Endothelial cell of umbilical vein (primary cell): Measurements from ENCODE around the gene LGI1.

ENCODE experiments used
- FOS ChIP-seq: IDR thresholded peaks from 2 replicates; pipeline ENCODE4 v1.6.1; 2011; ENCODE audit warnings: mild to moderate bottlenecking, low read length, moderate library complexity, borderline replicate concordance; ENCODE audit not compliant: insufficient read depth
- TF ChIP-seq, protein P1 (sequence below), 2 donors: IDR thresholded peaks; 1 replicate in 1 of 2; 2 replicates in 1 of 2; pipeline ENCODE4 v1.5.1; 2011; ENCODE audit warnings: low read length in 2 of 2, mild to moderate bottlenecking in 2 of 2, moderate library complexity in 2 of 2, control low read depth in 1 of 2, inconsistent platforms in 1 of 2, low read depth in 1 of 2; ENCODE audit not compliant: insufficient read depth in 1 of 2; ENCODE audit errors: extremely low read depth in 1 of 2
- TF ChIP-seq, protein P2 (sequence below): IDR thresholded peaks from 2 replicates; pipeline ENCODE4 v1.6.1; 2011; ENCODE audit not compliant: insufficient read depth, insufficient read length

DNA sequence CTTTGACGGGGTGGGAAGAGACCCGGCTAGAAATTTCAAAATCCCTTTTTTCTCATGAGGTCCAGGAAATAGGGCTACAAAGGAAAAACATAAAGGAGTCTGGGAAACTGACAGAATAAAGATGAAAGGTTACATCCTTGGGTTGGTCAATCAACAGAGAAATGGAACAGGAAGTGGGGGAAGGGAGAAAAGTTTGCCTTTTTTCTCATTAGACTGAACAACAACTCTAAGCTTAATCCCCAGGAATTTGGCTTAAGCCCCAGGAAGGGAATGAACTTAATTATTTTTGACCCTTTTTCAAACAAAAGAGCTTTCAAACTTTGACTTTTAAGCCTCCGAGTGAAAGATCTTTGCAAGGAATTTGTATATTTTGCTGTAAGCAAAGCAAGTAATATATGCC lies 32.7 kb downstream of the LGI1 start:
- TF ChIP-seq, protein P1, sequence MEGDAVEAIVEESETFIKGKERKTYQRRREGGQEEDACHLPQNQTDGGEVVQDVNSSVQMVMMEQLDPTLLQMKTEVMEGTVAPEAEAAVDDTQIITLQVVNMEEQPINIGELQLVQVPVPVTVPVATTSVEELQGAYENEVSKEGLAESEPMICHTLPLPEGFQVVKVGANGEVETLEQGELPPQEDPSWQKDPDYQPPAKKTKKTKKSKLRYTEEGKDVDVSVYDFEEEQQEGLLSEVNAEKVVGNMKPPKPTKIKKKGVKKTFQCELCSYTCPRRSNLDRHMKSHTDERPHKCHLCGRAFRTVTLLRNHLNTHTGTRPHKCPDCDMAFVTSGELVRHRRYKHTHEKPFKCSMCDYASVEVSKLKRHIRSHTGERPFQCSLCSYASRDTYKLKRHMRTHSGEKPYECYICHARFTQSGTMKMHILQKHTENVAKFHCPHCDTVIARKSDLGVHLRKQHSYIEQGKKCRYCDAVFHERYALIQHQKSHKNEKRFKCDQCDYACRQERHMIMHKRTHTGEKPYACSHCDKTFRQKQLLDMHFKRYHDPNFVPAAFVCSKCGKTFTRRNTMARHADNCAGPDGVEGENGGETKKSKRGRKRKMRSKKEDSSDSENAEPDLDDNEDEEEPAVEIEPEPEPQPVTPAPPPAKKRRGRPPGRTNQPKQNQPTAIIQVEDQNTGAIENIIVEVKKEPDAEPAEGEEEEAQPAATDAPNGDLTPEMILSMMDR (IDR thresholded peaks at IDR 0.05; ENCODE audit: extremely low read depth in 1 of 2, insufficient read depth in 1 of 2, low read depth in 1 of 2, low read length in 2 of 2) = no peak
- TF ChIP-seq FOS = no peak
- TF ChIP-seq, protein P2, sequence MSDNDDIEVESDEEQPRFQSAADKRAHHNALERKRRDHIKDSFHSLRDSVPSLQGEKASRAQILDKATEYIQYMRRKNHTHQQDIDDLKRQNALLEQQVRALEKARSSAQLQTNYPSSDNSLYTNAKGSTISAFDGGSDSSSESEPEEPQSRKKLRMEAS = no peak
